H9 (cell line): Measurements from ENCODE around the gene MAEA. TPM values are rescaled to one million over a fixed set of nuclear protein-coding genes. Genes with fewer than 3 reads are reported as not detected.

ENCODE experiments used
- DNase-seq: peaks from one replicate; pipeline ENCODE4 v3.0.0-alpha.2; 2017
- H2AFZ ChIP-seq: one replicate; pipeline ENCODE4 v1.6.1; 2013; ENCODE audit warnings: mild to moderate bottlenecking, low read length, control low read depth, moderate library complexity
- H2AK5ac ChIP-seq: 2 replicates; pipeline ENCODE4 v1.6.1; 2013; ENCODE audit warnings: low read length, control low read depth, mixed read lengths; ENCODE audit not compliant: insufficient read length
- H2BK120ac ChIP-seq: one replicate; pipeline ENCODE4 v1.6.1; 2013; ENCODE audit warnings: low read depth, mild to moderate bottlenecking, low read length, control low read depth, inconsistent platforms; ENCODE audit not compliant: poor library complexity, severe bottlenecking
- H2BK12ac ChIP-seq: 2 replicates; pipeline ENCODE4 v1.6.1; 2013; ENCODE audit warnings: low read length, control low read depth, mixed read lengths, low read depth; ENCODE audit not compliant: insufficient read length
- H2BK15ac ChIP-seq: 2 replicates; pipeline ENCODE4 v1.6.1; 2013; ENCODE audit warnings: low read depth, low read length, control low read depth
- H2BK20ac ChIP-seq: one replicate; pipeline ENCODE4 v1.6.1; 2013; ENCODE audit warnings: low read depth, mild to moderate bottlenecking, low read length, control low read depth, inconsistent platforms; ENCODE audit not compliant: poor library complexity, severe bottlenecking
- H2BK5ac ChIP-seq: 2 replicates; pipeline ENCODE4 v1.6.1; 2013; ENCODE audit warnings: low read length, control low read depth, mixed read lengths; ENCODE audit not compliant: insufficient read length
- H3K14ac ChIP-seq: 2 replicates; pipeline ENCODE4 v1.6.1; 2013; ENCODE audit warnings: low read length, control low read depth; ENCODE audit not compliant: insufficient read depth
- H3K18ac ChIP-seq: 2 replicates; pipeline ENCODE4 v1.6.1; 2013; ENCODE audit warnings: low read depth, mild to moderate bottlenecking, mixed read lengths, low read length, control low read depth; ENCODE audit not compliant: insufficient read length
- H3K23ac ChIP-seq: 2 replicates; pipeline ENCODE4 v1.6.1; 2013; ENCODE audit warnings: low read length, control low read depth, mixed read lengths, low read depth; ENCODE audit not compliant: insufficient read length
- H3K23me2 ChIP-seq: 2 replicates; pipeline ENCODE4 v1.6.1; 2013; ENCODE audit warnings: low read depth, mild to moderate bottlenecking, mixed read lengths, low read length, control low read depth; ENCODE audit not compliant: insufficient read length, poor library complexity, severe bottlenecking
- H3K27ac ChIP-seq: 2 replicates; pipeline ENCODE4 v1.5.1; 2013; ENCODE audit warnings: low read length, control low read depth, mixed read lengths, low read depth; ENCODE audit not compliant: insufficient read length
- H3K27me3 ChIP-seq: 2 replicates; pipeline ENCODE4 v1.6.1; 2013; ENCODE audit warnings: low read length, control low read depth, inconsistent platforms; ENCODE audit not compliant: insufficient read depth
- H3K4ac ChIP-seq: 2 replicates; pipeline ENCODE4 v1.6.1; 2013; ENCODE audit warnings: low read depth, mild to moderate bottlenecking, control low read depth, inconsistent platforms, low read length, moderate library complexity
- H3K4me1 ChIP-seq: 2 replicates; pipeline ENCODE4 v1.6.1; 2013; ENCODE audit warnings: low read length, control low read depth, inconsistent platforms; ENCODE audit not compliant: insufficient read depth
- H3K4me2 ChIP-seq: 2 replicates; pipeline ENCODE4 v1.6.1; 2013; ENCODE audit warnings: low read length, control low read depth, mixed read lengths; ENCODE audit not compliant: insufficient read length, insufficient read depth
- H3K56ac ChIP-seq: 2 replicates; pipeline ENCODE4 v1.6.1; 2013; ENCODE audit warnings: low read depth, mild to moderate bottlenecking, mixed read lengths, low read length, control low read depth; ENCODE audit not compliant: insufficient read length
- H3K79me1 ChIP-seq: 2 replicates; pipeline ENCODE4 v1.6.1; 2013; ENCODE audit warnings: low read depth, mild to moderate bottlenecking, moderate library complexity, low read length, control low read depth, inconsistent platforms; ENCODE audit not compliant: insufficient read depth, poor library complexity, severe bottlenecking
- H3K79me2 ChIP-seq: 2 replicates; pipeline ENCODE4 v1.6.1; 2013; ENCODE audit warnings: low read length, control low read depth, inconsistent platforms; ENCODE audit not compliant: insufficient read depth
- H3K9ac ChIP-seq: 2 replicates; pipeline ENCODE4 v1.6.1; 2013; ENCODE audit warnings: low read length, control low read depth, mixed read lengths; ENCODE audit not compliant: insufficient read length; ENCODE audit errors: extremely low read depth
- H3K9me3 ChIP-seq: one replicate; pipeline ENCODE4 v1.6.1; 2013; ENCODE audit warnings: low read depth, low read length, inconsistent platforms; ENCODE audit not compliant: control insufficient read depth
- H3T11ph ChIP-seq: one replicate; pipeline ENCODE4 v1.6.1; 2013; ENCODE audit warnings: mild to moderate bottlenecking, low read length, control low read depth, inconsistent platforms
- H4K20me1 ChIP-seq: one replicate; pipeline ENCODE4 v1.6.1; 2013; ENCODE audit not compliant: control insufficient read depth, insufficient read length, insufficient read depth
- H4K5ac ChIP-seq: 2 replicates; pipeline ENCODE4 v1.6.1; 2013; ENCODE audit warnings: low read depth, mild to moderate bottlenecking, mixed read lengths, low read length, control low read depth; ENCODE audit not compliant: insufficient read length
- H4K8ac ChIP-seq: replicated peaks from 2 replicates; pipeline ENCODE4 v1.6.1; 2013; ENCODE audit warnings: low read length, control low read depth, mixed read lengths, low read depth; ENCODE audit not compliant: insufficient read length
- H4K91ac ChIP-seq: 2 replicates; pipeline ENCODE4 v1.6.1; 2013; ENCODE audit warnings: low read depth, mild to moderate bottlenecking, moderate library complexity, mixed read lengths, low read length, control low read depth; ENCODE audit not compliant: insufficient read length
- H3K27ac Mint-ChIP-seq, 3 experiments: 2 replicates in 2 of 3; 3 replicates in 1 of 3; pipeline ENCODE4 v1.8.0; 2020 to 2021; ENCODE audit warnings: mixed read lengths in 3 of 3, mild to moderate bottlenecking in 1 of 3, moderate library complexity in 1 of 3
- H3K27me3 Mint-ChIP-seq: 2 replicates; pipeline ENCODE4 v1.8.0; 2021; ENCODE audit warnings: low read depth, mild to moderate bottlenecking, moderate library complexity, mixed read lengths
- H3K36me3 Mint-ChIP-seq, 3 experiments: 2 replicates in 2 of 3; 3 replicates in 1 of 3; pipeline ENCODE4 v1.8.0; 2020 to 2021; ENCODE audit warnings: low read depth in 3 of 3, mixed read lengths in 3 of 3; ENCODE audit not compliant: insufficient read depth in 1 of 3
- H3K4me1 Mint-ChIP-seq, 2 experiments: 2 replicates each; pipeline ENCODE4 v1.8.0; 2020; ENCODE audit warnings: mixed read lengths in 2 of 2
- H3K4me3 Mint-ChIP-seq, 2 experiments: 2 replicates in 1 of 2; 3 replicates in 1 of 2; pipeline ENCODE4 v1.8.0; 2020 to 2021; ENCODE audit warnings: mild to moderate bottlenecking in 2 of 2, mixed read lengths in 2 of 2, moderate library complexity in 1 of 2
- H3K9me3 Mint-ChIP-seq, 2 experiments: 2 replicates in 1 of 2; 3 replicates in 1 of 2; pipeline ENCODE4 v1.8.0; 2020; ENCODE audit warnings: mild to moderate bottlenecking in 2 of 2, mixed read lengths in 2 of 2, moderate library complexity in 1 of 2
- CTCF ChIP-seq: fragments of 200-600 bp; sonication (generic); conservative IDR thresholded peaks from 3 replicates; pipeline ENCODE4 v1.8.0; 2021; ENCODE audit warnings: antibody characterized with exemption, mild to moderate bottlenecking
- WGBS: extraction: QIAGEN DNeasy Blood & Tissue Kit; methylation state at CpG from one replicate; pipeline ENCODE4 v1.1.7; 2013; ENCODE audit warnings: missing lambda C conversion rate, low lambda C conversion rate, mixed read lengths; ENCODE audit not compliant: insufficient read length; ENCODE audit errors: extremely low coverage; 5-methylcytosine and 5-hydroxymethylcytosine counted together
- total RNA-seq: library from RNA; stranded (reverse); gene quantifications from 2 replicates; pipeline ENCODE4 v1.2.1, GENCODE V29; 2021

Gene MAEA
- total RNA-seq, 1 experiment from 2014 or later: 85.6 TPM

GRCh38 chr4:1364217-1364616 is 74.5 kb downstream of the MAEA start:
- H3K9ac ChIP-seq: no peak overlapping the region
- no peaks in the 10 kb centered on the region for H3K9me3 Mint-ChIP-seq
- no peak overlapping the region for H3K18ac ChIP-seq
- no peak overlapping the region for H3K4me3 Mint-ChIP-seq
- no peaks in the 10 kb centered on the region for H3K79me2 ChIP-seq
- H3K4me2 ChIP-seq: no peak overlapping the region
- no peak overlapping the region for H3K27ac ChIP-seq
- DNase-seq: no peak
- no peak overlapping the region for H2BK5ac ChIP-seq
- H3K4me1 Mint-ChIP-seq: 0 out of 4 replicates have a peak, but pooled peaks cover 0 to 2% of the 10 kb centered on the region in 2 experiments
- no peak overlapping the region for H2BK12ac ChIP-seq
- no CpG with 5 or more reads among the region's 18 CpGs for WGBS
- no peak overlapping the region for H4K5ac ChIP-seq
- H3K27ac Mint-ChIP-seq: no peak overlapping the region
- no peak overlapping the region for H2AFZ ChIP-seq
- H3T11ph ChIP-seq: no peak overlapping the region
- no peak overlapping the region for H3K4ac ChIP-seq
- H3K4me1 ChIP-seq: no peaks in the 10 kb centered on the region
- peaks cover 0 to 6% (median 4%) of the 10 kb centered on the region in 3 experiments; a peak in 3 of 7 replicates for H3K36me3 Mint-ChIP-seq
- no peaks in the 10 kb centered on the region for H3K27me3 ChIP-seq
- no peak overlapping the region for H3K56ac ChIP-seq
- H3K14ac ChIP-seq: no peak overlapping the region
- H3K23ac ChIP-seq: no peak overlapping the region
- no peak overlapping the region for H2BK120ac ChIP-seq
- H3K27me3 Mint-ChIP-seq: no peaks in the 10 kb centered on the region
- no peak overlapping the region for H2BK20ac ChIP-seq
- no peak overlapping the region for H4K8ac ChIP-seq
- no peak overlapping the region for H2AK5ac ChIP-seq
- no peaks in the 10 kb centered on the region for H3K9me3 ChIP-seq
- no peaks in the 10 kb centered on the region for H3K23me2 ChIP-seq
- no peaks in the 10 kb centered on the region for H4K20me1 ChIP-seq
- no peak for TF ChIP-seq CTCF
- H2BK15ac ChIP-seq: no peak overlapping the region
- H4K91ac ChIP-seq: no peak overlapping the region
- no peaks in the 10 kb centered on the region for H3K79me1 ChIP-seq
